Measurements from ENCODE around the gene SPEF2. TPM values are rescaled to one million over a fixed set of nuclear protein-coding genes. Genes with fewer than 3 reads are reported as not detected.

SPEF2 gene
- total and polyA plus RNA-seq, 2 donors (not counting 1 experiment from before 2014, with no cell fraction given), result 0.31 to 0.59 TPM

DNA sequence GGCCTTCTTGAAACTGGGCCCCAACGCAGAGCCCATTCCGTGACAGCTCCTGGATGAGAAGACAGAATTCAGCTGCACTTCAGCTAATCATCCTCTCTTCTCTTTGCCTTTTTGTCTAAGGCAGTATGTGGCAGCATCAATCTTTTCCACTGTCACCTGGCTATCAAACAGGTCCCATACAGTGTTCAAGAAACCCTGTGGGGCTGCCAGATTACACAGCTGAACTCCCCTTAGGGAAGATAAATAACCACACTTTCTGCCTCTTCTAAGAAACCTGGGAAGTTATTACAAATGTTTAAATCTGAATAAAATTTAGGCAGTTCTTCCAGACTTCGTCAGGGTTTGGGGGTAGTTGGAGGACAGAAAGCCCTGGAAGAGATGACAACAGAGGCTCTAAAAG, 61.0 kb downstream of the SPEF2 start:
- 96% methylated on average over 2 of the region's 3 CpGs for WGBS (ENCODE audit: insufficient coverage)
- H3K4me3 Mint-ChIP-seq, result no peak overlapping the region
- Histone ChIP-seq H3K36me3 (replicated peaks in 1 of 2; ENCODE audit: control extremely low read depth in 1 of 2, control insufficient read depth in 1 of 2, extremely low read depth in 1 of 2, insufficient read depth in 2 of 2, low read length in 1 of 2) (no peaks in the 10 kb centered on the region), H3K79me2 (ENCODE audit: control insufficient read depth, insufficient read depth, low read length) (no peaks in the 10 kb centered on the region), H3K27ac (ENCODE audit: low read length in 2 of 2) (no peak overlapping the region), H3K27me3 (replicated peaks in 1 of 4; ENCODE audit: control extremely low read depth in 1 of 4, control insufficient read depth in 3 of 4, insufficient read depth in 4 of 4, low read length in 3 of 4) (no peaks in the 10 kb centered on the region), H2AFZ (ENCODE audit: insufficient read depth, low read depth, low read length, poor library complexity, severe bottlenecking) (no peak overlapping the region), H3K4me2 (replicated peaks; ENCODE audit: low read depth, low read length, poor library complexity, severe bottlenecking) (no peak overlapping the region), H3K9ac (ENCODE audit: low read length) (no peak overlapping the region), H4K20me1 (ENCODE audit: control insufficient read depth, insufficient read depth, low read length, poor library complexity, severe bottlenecking) (no peaks in the 10 kb centered on the region), H3K4me1 (ENCODE audit: control insufficient read depth in 2 of 2, insufficient read depth in 2 of 2, low read length in 2 of 2) (no peaks in the 10 kb centered on the region), H3K9me3 (ENCODE audit: control extremely low read depth in 1 of 3, control insufficient read depth in 2 of 3, insufficient read depth in 1 of 3, low read length in 2 of 3) (no peaks in the 10 kb centered on the region), H3K4me3 (ENCODE audit: control extremely low read depth in 1 of 5, extremely low read depth in 1 of 5, insufficient read depth in 1 of 5, low read depth in 2 of 5, low read length in 4 of 5) (no peak overlapping the region)
- H3K9me3 Mint-ChIP-seq (ENCODE audit: insufficient read depth), result no peaks in the 10 kb centered on the region
- intact Hi-C loops (cut with micrococcal nuclease), result no loop called here
- no peaks in the 10 kb centered on the region for H3K27me3 Mint-ChIP-seq
- TF ChIP-seq, protein P1, sequence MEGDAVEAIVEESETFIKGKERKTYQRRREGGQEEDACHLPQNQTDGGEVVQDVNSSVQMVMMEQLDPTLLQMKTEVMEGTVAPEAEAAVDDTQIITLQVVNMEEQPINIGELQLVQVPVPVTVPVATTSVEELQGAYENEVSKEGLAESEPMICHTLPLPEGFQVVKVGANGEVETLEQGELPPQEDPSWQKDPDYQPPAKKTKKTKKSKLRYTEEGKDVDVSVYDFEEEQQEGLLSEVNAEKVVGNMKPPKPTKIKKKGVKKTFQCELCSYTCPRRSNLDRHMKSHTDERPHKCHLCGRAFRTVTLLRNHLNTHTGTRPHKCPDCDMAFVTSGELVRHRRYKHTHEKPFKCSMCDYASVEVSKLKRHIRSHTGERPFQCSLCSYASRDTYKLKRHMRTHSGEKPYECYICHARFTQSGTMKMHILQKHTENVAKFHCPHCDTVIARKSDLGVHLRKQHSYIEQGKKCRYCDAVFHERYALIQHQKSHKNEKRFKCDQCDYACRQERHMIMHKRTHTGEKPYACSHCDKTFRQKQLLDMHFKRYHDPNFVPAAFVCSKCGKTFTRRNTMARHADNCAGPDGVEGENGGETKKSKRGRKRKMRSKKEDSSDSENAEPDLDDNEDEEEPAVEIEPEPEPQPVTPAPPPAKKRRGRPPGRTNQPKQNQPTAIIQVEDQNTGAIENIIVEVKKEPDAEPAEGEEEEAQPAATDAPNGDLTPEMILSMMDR (IDR thresholded peaks at IDR 0.05), result no peak
- TF ChIP-seq EZH2 (IDR thresholded peaks at IDR 0.05; ENCODE audit: borderline replicate concordance, insufficient read depth, low read depth, low read length, poor library complexity, severe bottlenecking), result no peak
- H3K4me1 Mint-ChIP-seq, result peaks cover 8% of the 10 kb centered on the region
- POLR2A ChIA-PET, result no interaction called here
- CTCF ChIA-PET, result no interaction called here
- H3K27ac Mint-ChIP-seq, result no peak overlapping the region
- DNase-seq (no peak), ATAC-seq (ENCODE audit: low read depth) (no peak)

DNA sequence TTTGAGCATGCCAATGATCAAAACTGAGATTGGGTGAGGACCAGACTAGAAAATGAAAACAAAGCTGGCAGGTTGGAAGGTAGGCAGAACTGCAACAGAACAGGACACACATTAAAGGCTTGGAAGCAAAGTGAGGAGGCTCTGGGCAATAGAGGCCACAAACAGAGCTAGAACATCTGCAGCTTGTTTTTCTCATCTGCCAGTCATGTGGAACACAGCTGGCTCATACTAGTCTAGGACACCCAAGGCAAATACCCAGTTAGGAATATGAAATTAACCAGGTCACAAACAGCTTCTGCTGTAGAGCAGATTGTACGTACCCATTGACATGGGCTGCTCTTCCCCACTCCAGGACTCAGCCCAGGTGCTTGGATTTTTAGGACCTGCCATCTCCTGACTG, 61.7 kb downstream of the SPEF2 start:
- no peak overlapping the region for H2AFZ ChIP-seq (ENCODE audit: insufficient read depth, low read depth, low read length, poor library complexity, severe bottlenecking)
- H3K79me2 ChIP-seq (ENCODE audit: control insufficient read depth, insufficient read depth, low read length), result no peaks in the 10 kb centered on the region
- no peak overlapping the region for H3K9ac ChIP-seq (ENCODE audit: low read length)
- WGBS (ENCODE audit: insufficient coverage), result 0% methylated on average over 1 of the region's 1 CpG
- no peaks in the 10 kb centered on the region for H3K9me3 ChIP-seq (ENCODE audit: control extremely low read depth in 1 of 3, control insufficient read depth in 2 of 3, insufficient read depth in 1 of 3, low read length in 2 of 3)
- peaks cover 6% of the 10 kb centered on the region for H3K4me1 Mint-ChIP-seq
- H4K20me1 ChIP-seq (ENCODE audit: control insufficient read depth, insufficient read depth, low read length, poor library complexity, severe bottlenecking), result no peaks in the 10 kb centered on the region
- TF ChIP-seq, protein P1 (IDR thresholded peaks at IDR 0.05), result no peak
- TF ChIP-seq EZH2 (IDR thresholded peaks at IDR 0.05; ENCODE audit: borderline replicate concordance, insufficient read depth, low read depth, low read length, poor library complexity, severe bottlenecking), result no peak
- no peak for DNase-seq
- no peak overlapping the region for H3K4me3 Mint-ChIP-seq
- no peaks in the 10 kb centered on the region for H3K9me3 Mint-ChIP-seq (ENCODE audit: insufficient read depth)
- H3K27me3 Mint-ChIP-seq, result no peaks in the 10 kb centered on the region
- no peaks in the 10 kb centered on the region for H3K36me3 ChIP-seq (replicated peaks in 1 of 2; ENCODE audit: control extremely low read depth in 1 of 2, control insufficient read depth in 1 of 2, extremely low read depth in 1 of 2, insufficient read depth in 2 of 2, low read length in 1 of 2)
- no peak overlapping the region for H3K4me2 ChIP-seq (replicated peaks; ENCODE audit: low read depth, low read length, poor library complexity, severe bottlenecking)
- CTCF ChIA-PET, result no interaction called here
- no peaks in the 10 kb centered on the region for H3K27me3 ChIP-seq (replicated peaks in 1 of 4; ENCODE audit: control extremely low read depth in 1 of 4, control insufficient read depth in 3 of 4, insufficient read depth in 4 of 4, low read length in 3 of 4)
- no peak overlapping the region for H3K4me3 ChIP-seq (ENCODE audit: control extremely low read depth in 1 of 5, extremely low read depth in 1 of 5, insufficient read depth in 1 of 5, low read depth in 2 of 5, low read length in 4 of 5)
- H3K27ac Mint-ChIP-seq, result no peak overlapping the region
- no peak for ATAC-seq (ENCODE audit: low read depth)
- no peaks in the 10 kb centered on the region for H3K4me1 ChIP-seq (ENCODE audit: control insufficient read depth in 2 of 2, insufficient read depth in 2 of 2, low read length in 2 of 2)
- no peak overlapping the region for H3K27ac ChIP-seq (ENCODE audit: low read length in 2 of 2)
- intact Hi-C loops (cut with micrococcal nuclease), result no loop called here
- POLR2A ChIA-PET, result no interaction called here
